Activated CD4-positive, alpha-beta T cell treated with anti-CD3 and anti-CD28 coated beads, Interleukin-2, amount 10 ng/mL, durations not matched to agents 7 days and 5 days (primary cell): Measurements from ENCODE around the gene NTMT2. TPM values are rescaled to one million over a fixed set of nuclear protein-coding genes. Genes with fewer than 3 reads are reported as not detected.
"Not testable (repeated sequence)": the region's sequence is repeated elsewhere in the genome, so short reads cannot be mapped to it uniquely, and the experiment has no call there.

Experiments used
- CTCF ChIA-PET: fragments of 350-600 bp; sonication (Branson Sonifier 250); formaldehyde crosslinking; loops from one replicate; lab custom pipeline; 2021; ENCODE audit warnings: antibody characterized with exemption; lab: Charles Lee
- POLR2A ChIA-PET: fragments of 350-600 bp; sonication (Branson Sonifier 250); formaldehyde crosslinking; loops from one replicate; lab custom pipeline; 2021; ENCODE audit warnings: antibody characterized with exemption; lab: Charles Lee
- DNase-seq: peaks from one replicate; pipeline ENCODE4 v3.0.0-alpha.2; 2020
- H3K27ac Mint-ChIP-seq: one replicate; pipeline ENCODE4 v1.8.0; 2021; ENCODE audit warnings: mild to moderate bottlenecking, moderate library complexity, mixed read lengths
- H3K27me3 Mint-ChIP-seq: one replicate; pipeline ENCODE4 v1.8.0; 2021; ENCODE audit warnings: mixed read lengths
- H3K36me3 Mint-ChIP-seq: one replicate; pipeline ENCODE4 v1.8.0; 2021; ENCODE audit warnings: low read depth, mixed read lengths
- H3K4me1 Mint-ChIP-seq: one replicate; pipeline ENCODE4 v1.8.0; 2021; ENCODE audit warnings: mixed read lengths
- H3K4me3 Mint-ChIP-seq: one replicate; pipeline ENCODE4 v1.8.0; 2021; ENCODE audit warnings: mild to moderate bottlenecking, moderate library complexity, mixed read lengths
- H3K9me3 Mint-ChIP-seq: one replicate; pipeline ENCODE4 v1.8.0; 2021; ENCODE audit warnings: mixed read lengths
- total RNA-seq, 2 experiments: library from RNA; stranded (reverse); gene quantifications; one replicate each; pipeline ENCODE4 v1.2.3, GENCODE V29; 2021

The NTMT2 gene
- not detected for total RNA-seq

- H3K27me3 Mint-ChIP-seq, result peaks cover 1% of the 10 kb centered on the region
- POLR2A ChIA-PET, result no interaction called here
- peaks cover 5% of the 10 kb centered on the region for H3K4me1 Mint-ChIP-seq
- no peak within 1 kb of the TSS for H3K4me3 Mint-ChIP-seq
- DNase-seq, result no peak
- no peaks in the 10 kb centered on the region for H3K9me3 Mint-ChIP-seq
- no peak within 1 kb of the TSS for H3K27ac Mint-ChIP-seq
- no peaks in the 10 kb centered on the region for H3K36me3 Mint-ChIP-seq
- CTCF ChIA-PET, result interaction anchor here (0.7 to 0.8 kb wide), 2 partner anchors 48 to 108 kb away, joined by 3 read pairs; no protein-coding TSS in a partner anchor
Measured at GRCh38 chr1:170145770-170146676, at the start of gene NTMT2. Gene NTMT2 (plus strand): TSS chr1:170145959. CDS start chr1:170146108, 149 bp downstream.

GRCh38 chr1:170095976-170096748, 49.6 kb upstream of the NTMT2 start:
- ChIA-PET CTCF (no interaction called here), POLR2A (no interaction called here)
- Mint-ChIP-seq H3K27me3 (peaks cover 10% of the 10 kb centered on the region), H3K36me3 (no peaks in the 10 kb centered on the region), H3K4me1 (no peaks in the 10 kb centered on the region), H3K9me3 (no peaks in the 10 kb centered on the region), H3K27ac (no peak overlapping the region), H3K4me3 (no peak overlapping the region)
- no peak for DNase-seq

- DNase-seq, result no peak
- Mint-ChIP-seq H3K9me3 (no peaks in the 10 kb centered on the region), H3K27ac (no peak overlapping the region), H3K4me1 (no peaks in the 10 kb centered on the region), H3K27me3 (peaks cover 10% of the 10 kb centered on the region), H3K4me3 (no peak overlapping the region), H3K36me3 (no peaks in the 10 kb centered on the region)
- ChIA-PET POLR2A (no interaction called here), CTCF (no interaction called here)
Measured at GRCh38 chr1:170096806-170097340, 48.9 kb upstream of the NTMT2 start.

GRCh38 chr1:170097449-170097948, 48.3 kb upstream of the NTMT2 start:
- Mint-ChIP-seq H3K4me3 (no peak overlapping the region), H3K4me1 (no peaks in the 10 kb centered on the region), H3K9me3 (no peaks in the 10 kb centered on the region), H3K27ac (no peak overlapping the region), H3K27me3 (peaks cover 10% of the 10 kb centered on the region), H3K36me3 (no peaks in the 10 kb centered on the region)
- DNase-seq, result no peak
- ChIA-PET CTCF (no interaction called here), POLR2A (no interaction called here)

- POLR2A ChIA-PET, DNase-seq, H3K27ac Mint-ChIP-seq, CTCF ChIA-PET, H3K36me3 Mint-ChIP-seq, H3K27me3 Mint-ChIP-seq, H3K4me3 Mint-ChIP-seq, H3K4me1 Mint-ChIP-seq, H3K9me3 Mint-ChIP-seq: not testable (repeated sequence)
Measured at GRCh38 chr1:170113140-170113539, 32.6 kb upstream of the NTMT2 start.

GRCh38 chr1:170114906-170115305, 30.9 kb upstream of the NTMT2 start:
- Mint-ChIP-seq H3K36me3 (no peaks in the 10 kb centered on the region), H3K27me3 (peaks cover 2% of the 10 kb centered on the region), H3K27ac (no peak overlapping the region), H3K4me3 (no peak overlapping the region), H3K4me1 (no peaks in the 10 kb centered on the region), H3K9me3 (peaks cover 6% of the 10 kb centered on the region)
- no peak for DNase-seq
- POLR2A ChIA-PET, result no interaction called here
- CTCF ChIA-PET, result no interaction called here

- DNase-seq, result no peak
- peaks cover 7% of the 10 kb centered on the region for H3K9me3 Mint-ChIP-seq
- peaks cover 8% of the 10 kb centered on the region for H3K27me3 Mint-ChIP-seq
- no peaks in the 10 kb centered on the region for H3K36me3 Mint-ChIP-seq
- no peak overlapping the region for H3K4me3 Mint-ChIP-seq
- ChIA-PET CTCF (no interaction called here), POLR2A (no interaction called here)
- H3K4me1 Mint-ChIP-seq, result peaks cover 1% of the 10 kb centered on the region
- no peak overlapping the region for H3K27ac Mint-ChIP-seq
Measured at GRCh38 chr1:170122366-170122765, 23.4 kb upstream of the NTMT2 start.

GRCh38 chr1:170125269-170125668, 20.5 kb upstream of the NTMT2 start:
- Mint-ChIP-seq H3K27me3 (peaks cover 8% of the 10 kb centered on the region), H3K36me3 (no peaks in the 10 kb centered on the region), H3K9me3 (peaks cover 7% of the 10 kb centered on the region), H3K4me3 (no peak overlapping the region), H3K27ac (no peak overlapping the region), H3K4me1 (peaks cover 2% of the 10 kb centered on the region)
- ChIA-PET CTCF (no interaction called here), POLR2A (no interaction called here)
- DNase-seq, result no peak

- peaks cover 2% of the 10 kb centered on the region for H3K4me1 Mint-ChIP-seq
- ChIA-PET CTCF (no interaction called here), POLR2A (no interaction called here)
- peaks cover 7% of the 10 kb centered on the region for H3K9me3 Mint-ChIP-seq
- H3K36me3 Mint-ChIP-seq, result no peaks in the 10 kb centered on the region
- H3K27me3 Mint-ChIP-seq, result peaks cover 8% of the 10 kb centered on the region
- no peak overlapping the region for H3K4me3 Mint-ChIP-seq
- no peak overlapping the region for H3K27ac Mint-ChIP-seq
- DNase-seq, result no peak
Measured at GRCh38 chr1:170126696-170127095, 19.1 kb upstream of the NTMT2 start.

- POLR2A ChIA-PET, result no interaction called here
- Mint-ChIP-seq H3K36me3 (no peaks in the 10 kb centered on the region), H3K4me3 (no peak overlapping the region), H3K4me1 (peaks cover 2% of the 10 kb centered on the region), H3K27ac (no peak overlapping the region), H3K9me3 (no peaks in the 10 kb centered on the region), H3K27me3 (peaks cover 3% of the 10 kb centered on the region)
- no peak for DNase-seq
- CTCF ChIA-PET, result no interaction called here
Measured at GRCh38 chr1:170131450-170131849, 14.3 kb upstream of the NTMT2 start.

GRCh38 chr1:170131984-170132383, 13.8 kb upstream of the NTMT2 start:
- no peak overlapping the region for H3K27ac Mint-ChIP-seq
- no peak overlapping the region for H3K4me3 Mint-ChIP-seq
- DNase-seq, result no peak
- no peaks in the 10 kb centered on the region for H3K9me3 Mint-ChIP-seq
- H3K36me3 Mint-ChIP-seq, result no peaks in the 10 kb centered on the region
- H3K27me3 Mint-ChIP-seq, result peaks cover 3% of the 10 kb centered on the region
- POLR2A ChIA-PET, result no interaction called here
- CTCF ChIA-PET, result no interaction called here
- peaks cover 2% of the 10 kb centered on the region for H3K4me1 Mint-ChIP-seq

GRCh38 chr1:170133766-170134495, 11.8 kb upstream of the NTMT2 start:
- POLR2A ChIA-PET, result no interaction called here

More at GRCh38 chr1:170133766-170134495, 11.8 kb upstream of the NTMT2 start:
- H3K4me1 Mint-ChIP-seq, result no peaks in the 10 kb centered on the region
- CTCF ChIA-PET, result no interaction called here
- no peaks in the 10 kb centered on the region for H3K36me3 Mint-ChIP-seq
- no peak overlapping the region for H3K4me3 Mint-ChIP-seq
- no peaks in the 10 kb centered on the region for H3K9me3 Mint-ChIP-seq
- H3K27me3 Mint-ChIP-seq, result peaks cover 5% of the 10 kb centered on the region
- H3K27ac Mint-ChIP-seq, result no peak overlapping the region
- no peak for DNase-seq
